Measurements from ENCODE around the gene GRK5. TPM values are rescaled to one million over a fixed set of nuclear protein-coding genes. Genes with fewer than 3 reads are reported as not detected.

The GRK5 gene
- total and polyA plus RNA-seq, 8 donors = 34.6 to 60.8 (median 54.5) TPM

DNA sequence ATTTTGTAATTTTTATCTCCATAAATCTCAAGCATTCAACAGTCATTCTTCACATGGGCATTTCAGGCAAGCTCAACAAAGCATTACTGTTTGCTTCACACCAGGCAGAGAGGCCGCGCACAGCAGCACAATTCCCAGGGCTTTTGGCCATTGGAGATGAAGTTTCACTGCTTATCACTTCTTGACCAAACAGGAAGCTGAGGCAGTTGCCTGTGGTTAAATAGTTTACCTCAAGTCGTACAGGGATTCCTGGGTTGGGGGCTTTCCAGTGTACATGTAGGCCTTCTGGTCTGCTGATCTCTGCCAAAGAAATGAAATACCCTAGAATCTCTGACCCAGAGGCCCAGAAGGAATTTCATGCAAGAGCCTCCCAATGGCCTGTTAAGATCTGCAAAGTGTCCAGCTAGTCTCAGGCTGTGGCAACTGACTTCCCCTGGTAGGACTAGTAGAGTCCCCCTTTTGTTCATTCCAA, 17.5 kb upstream of the GRK5 start:
- H3K36me3 ChIP-seq = no peaks in the 10 kb centered on the region
- no peaks in the 10 kb centered on the region for H3K9me3 ChIP-seq
- DNase-seq (no peak), ATAC-seq (no peak)
- intact Hi-C loops (cut with DNase I) = no loop called here
- no peak overlapping the region for H3K4me3 ChIP-seq
- H3K4me1 ChIP-seq = no peaks in the 10 kb centered on the region
- no peaks in the 10 kb centered on the region for H3K27me3 ChIP-seq
- H3K27ac ChIP-seq = no peak overlapping the region
- TF ChIP-seq, protein P1, sequence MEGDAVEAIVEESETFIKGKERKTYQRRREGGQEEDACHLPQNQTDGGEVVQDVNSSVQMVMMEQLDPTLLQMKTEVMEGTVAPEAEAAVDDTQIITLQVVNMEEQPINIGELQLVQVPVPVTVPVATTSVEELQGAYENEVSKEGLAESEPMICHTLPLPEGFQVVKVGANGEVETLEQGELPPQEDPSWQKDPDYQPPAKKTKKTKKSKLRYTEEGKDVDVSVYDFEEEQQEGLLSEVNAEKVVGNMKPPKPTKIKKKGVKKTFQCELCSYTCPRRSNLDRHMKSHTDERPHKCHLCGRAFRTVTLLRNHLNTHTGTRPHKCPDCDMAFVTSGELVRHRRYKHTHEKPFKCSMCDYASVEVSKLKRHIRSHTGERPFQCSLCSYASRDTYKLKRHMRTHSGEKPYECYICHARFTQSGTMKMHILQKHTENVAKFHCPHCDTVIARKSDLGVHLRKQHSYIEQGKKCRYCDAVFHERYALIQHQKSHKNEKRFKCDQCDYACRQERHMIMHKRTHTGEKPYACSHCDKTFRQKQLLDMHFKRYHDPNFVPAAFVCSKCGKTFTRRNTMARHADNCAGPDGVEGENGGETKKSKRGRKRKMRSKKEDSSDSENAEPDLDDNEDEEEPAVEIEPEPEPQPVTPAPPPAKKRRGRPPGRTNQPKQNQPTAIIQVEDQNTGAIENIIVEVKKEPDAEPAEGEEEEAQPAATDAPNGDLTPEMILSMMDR (IDR thresholded peaks at IDR 0.05) = no peak

- intact Hi-C loops (cut with DNase I) = no loop called here
- DNase-seq (no peak), ATAC-seq (peak; percentile 27)
- Histone ChIP-seq H3K36me3 (no peaks in the 10 kb centered on the region), H3K27me3 (no peaks in the 10 kb centered on the region), H3K27ac (no peak overlapping the region), H3K9me3 (no peaks in the 10 kb centered on the region), H3K4me3 (no peak overlapping the region), H3K4me1 (no peaks in the 10 kb centered on the region)
- TF ChIP-seq, protein P1 (IDR thresholded peaks at IDR 0.05) = no peak
These were observed 17.0 kb upstream of the GRK5 start for GRCh38 chr10:119190353-119190752.

GRCh38 chr10:119190954-119191785, 16.2 kb upstream of the GRK5 start:
- H3K4me1 ChIP-seq = no peaks in the 10 kb centered on the region
- H3K9me3 ChIP-seq = no peaks in the 10 kb centered on the region
- TF ChIP-seq, protein P1 (IDR thresholded peaks at IDR 0.05) = no peak
- H3K27ac ChIP-seq = no peak overlapping the region
- ATAC-seq = no peak
- H3K36me3 ChIP-seq = no peaks in the 10 kb centered on the region
- no peak overlapping the region for H3K4me3 ChIP-seq
- no peaks in the 10 kb centered on the region for H3K27me3 ChIP-seq
- intact Hi-C loops (cut with DNase I) = no loop called here
- DNase-seq = no peak

- DNase-seq (no peak), ATAC-seq (no peak)
- no peaks in the 10 kb centered on the region for H3K9me3 ChIP-seq
- no peak overlapping the region for H3K27ac ChIP-seq
- H3K4me1 ChIP-seq = no peaks in the 10 kb centered on the region
- intact Hi-C loops (cut with DNase I) = no loop called here
- H3K36me3 ChIP-seq = no peaks in the 10 kb centered on the region
- no peaks in the 10 kb centered on the region for H3K27me3 ChIP-seq
- TF ChIP-seq, protein P1 (IDR thresholded peaks at IDR 0.05) = no peak
- no peak overlapping the region for H3K4me3 ChIP-seq
These were observed 15.5 kb upstream of the GRK5 start for GRCh38 chr10:119191881-119192280.

GRCh38 chr10:119197921-119198320, 9.4 kb upstream of the GRK5 start:
- Histone ChIP-seq H3K4me1 (peaks cover 0 to 19% of the 10 kb centered on the region in 2 donors), H3K27me3 (peaks cover 0 to 4% of the 10 kb centered on the region in 2 donors), H3K9me3 (no peaks in the 10 kb centered on the region), H3K27ac (no peak overlapping the region), H3K4me3 (no peak overlapping the region), H3K36me3 (no peaks in the 10 kb centered on the region)
- no peak for DNase-seq
- TF ChIP-seq, protein P1 (IDR thresholded peaks at IDR 0.05) = no peak
- intact Hi-C loops (cut with DNase I) = no loop called here
- ATAC-seq = no peak

Data from left lung (tissue), 10 donors.